DMS53 (cell line): Measurements from ENCODE around the gene SNAPC4.

Source experiments
- DNase-seq: peaks from one replicate; lab custom pipeline; 2025; lab: John Stamatoyannopoulos, UW

The SNAPC4 gene

GRCh38 chr9:136389396-136389795 lies 10.6 kb downstream of the SNAPC4 start:
- no peak for DNase-seq

GRCh38 chr9:136387217-136387616 lies 12.8 kb downstream of the SNAPC4 start:
- DNase-seq = no peak

- no peak for DNase-seq
Observed at GRCh38 chr9:136386018-136386417, 14.0 kb downstream of the SNAPC4 start.

- no peak for DNase-seq
Observed at GRCh38 chr9:136385015-136385414, 15.0 kb downstream of the SNAPC4 start.

- no peak for DNase-seq
Observed at GRCh38 chr9:136383436-136383835, 16.5 kb downstream of the SNAPC4 start.

- no peak for DNase-seq
Observed at GRCh38 chr9:136381966-136382513, 17.9 kb downstream of the SNAPC4 start.

GRCh38 chr9:136381311-136381710 lies 18.7 kb downstream of the SNAPC4 start:
- no peak for DNase-seq

- no peak for DNase-seq
Observed at GRCh38 chr9:136380381-136380780, 19.6 kb downstream of the SNAPC4 start.

- no peak for DNase-seq
Observed at GRCh38 chr9:136379891-136380290, 20.1 kb downstream of the SNAPC4 start.

GRCh38 chr9:136379401-136379800 lies 20.6 kb downstream of the SNAPC4 start:
- DNase-seq = no peak

GRCh38 chr9:136379003-136379287 lies 21.0 kb downstream of the SNAPC4 start:
- DNase-seq = no peak

- DNase-seq = no peak
Observed at GRCh38 chr9:136378170-136379002, 21.6 kb downstream of the SNAPC4 start.

GRCh38 chr9:136377341-136378169 lies 22.4 kb downstream of the SNAPC4 start:
- no peak for DNase-seq

- no peak for DNase-seq
Observed at GRCh38 chr9:136376457-136376856, 23.5 kb downstream of the SNAPC4 start.

- DNase-seq = no peak
Observed at GRCh38 chr9:136375096-136375495, 24.9 kb downstream of the SNAPC4 start.

- no peak for DNase-seq
Observed at GRCh38 chr9:136374183-136374575, 25.8 kb downstream of the SNAPC4 start.

- DNase-seq = peak; percentile 81
Observed at GRCh38 chr9:136373300-136374182, 26.4 kb downstream of the SNAPC4 start, which contains the start of gene CARD9. TSS of gene CARD9 (minus strand) at chr9:136373669. CDS start at chr9:136372078, 1,591 bp downstream.

- DNase-seq = peak; percentile 89
Observed at GRCh38 chr9:136372561-136373299, 27.2 kb downstream of the SNAPC4 start.

GRCh38 chr9:136372006-136372405 lies 28.0 kb downstream of the SNAPC4 start:
- DNase-seq = no peak

- no peak for DNase-seq
Observed at GRCh38 chr9:136371533-136371880, 28.5 kb downstream of the SNAPC4 start.
